ENCODE data around the gene CTIF. TPM values are rescaled to one million over a fixed set of nuclear protein-coding genes. Genes with fewer than 3 reads are reported as not detected.

Gene CTIF
- total RNA-seq, 1 experiment from 2014 or later = 13.6 TPM

- Histone ChIP-seq H3K27ac (no peak overlapping the region), H3K9me3 (replicated peaks) (no peaks in the 10 kb centered on the region), H3K27me3 (no peaks in the 10 kb centered on the region), H3K4me1 (peaks cover 14% of the 10 kb centered on the region), H3K36me3 (no peaks in the 10 kb centered on the region), H3K4me3 (no peak overlapping the region)
- DNase-seq = no peak
Observed at GRCh38 chr18:48616484-48617255, 77.8 kb downstream of the CTIF start.

DNA sequence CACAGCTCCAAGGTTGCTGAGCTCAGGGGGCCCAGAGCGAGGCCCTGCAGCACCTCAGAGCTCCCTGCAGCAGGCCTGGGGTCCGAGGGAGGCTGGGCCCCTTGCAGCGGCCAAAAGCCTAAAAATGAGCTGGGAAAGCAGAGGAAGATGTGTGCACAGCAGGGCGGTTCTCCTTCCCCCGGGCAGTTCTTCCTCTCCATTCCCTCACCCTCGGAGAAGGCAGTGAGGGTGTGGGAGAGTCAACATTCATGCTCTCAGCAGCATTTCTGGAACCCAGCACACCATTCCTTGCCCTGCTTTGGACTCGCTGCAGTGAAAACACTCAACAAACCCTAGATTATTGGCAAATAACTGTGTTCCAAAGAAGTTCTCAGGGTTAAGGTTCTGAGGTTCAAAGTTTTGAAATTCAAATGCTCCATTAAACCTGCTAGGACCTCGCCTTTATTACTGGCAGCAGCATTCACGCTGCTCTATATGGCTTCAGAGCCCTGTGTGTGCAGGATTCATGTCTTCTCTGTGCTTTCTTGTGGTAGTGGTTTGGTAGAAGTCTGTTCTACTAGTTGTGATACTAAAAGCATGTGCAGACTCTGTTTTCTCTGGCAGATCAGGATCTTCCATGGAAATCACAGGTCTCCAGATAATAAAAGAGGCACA is 79.1 kb downstream of the CTIF start:
- H3K4me1 ChIP-seq = peaks cover 24% of the 10 kb centered on the region
- H3K4me3 ChIP-seq = no peak overlapping the region
- H3K27ac ChIP-seq = no peak overlapping the region
- no peaks in the 10 kb centered on the region for H3K27me3 ChIP-seq
- H3K36me3 ChIP-seq = no peaks in the 10 kb centered on the region
- H3K9me3 ChIP-seq (replicated peaks) = no peaks in the 10 kb centered on the region
- no peak for DNase-seq

GRCh38 chr18:48619016-48619415 is 80.2 kb downstream of the CTIF start:
- Histone ChIP-seq H3K27ac (no peak overlapping the region), H3K27me3 (no peaks in the 10 kb centered on the region), H3K4me3 (no peak overlapping the region), H3K4me1 (peaks cover 20% of the 10 kb centered on the region), H3K36me3 (no peaks in the 10 kb centered on the region), H3K9me3 (replicated peaks) (no peaks in the 10 kb centered on the region)
- DNase-seq = no peak

DNA sequence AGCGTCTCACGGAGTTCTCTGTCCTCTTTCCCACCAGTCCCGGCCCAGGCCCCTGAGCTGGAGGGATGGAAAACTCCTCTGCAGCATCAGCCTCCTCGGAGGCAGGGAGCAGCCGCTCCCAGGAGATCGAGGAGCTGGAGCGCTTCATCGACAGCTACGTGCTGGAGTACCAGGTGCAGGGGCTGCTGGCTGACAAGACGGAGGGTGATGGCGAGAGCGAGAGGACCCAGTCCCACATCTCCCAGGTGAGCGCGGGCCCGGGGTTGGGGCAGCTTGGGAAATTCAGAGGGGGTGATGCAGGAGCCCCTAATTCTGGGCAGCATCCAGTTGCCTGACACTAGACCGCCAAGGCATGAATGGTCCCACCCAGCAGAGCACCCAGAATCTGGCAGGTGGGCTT is 80.7 kb downstream of the CTIF start:
- Histone ChIP-seq H3K9me3 (replicated peaks) (no peaks in the 10 kb centered on the region), H3K27me3 (no peaks in the 10 kb centered on the region), H3K27ac (no peak overlapping the region), H3K36me3 (no peaks in the 10 kb centered on the region), H3K4me1 (peaks cover 20% of the 10 kb centered on the region), H3K4me3 (no peak overlapping the region)
- no peak for DNase-seq

GRCh38 chr18:48620071-48620470 is 81.2 kb downstream of the CTIF start:
- Histone ChIP-seq H3K27ac (no peak overlapping the region), H3K4me1 (peaks cover 20% of the 10 kb centered on the region), H3K9me3 (replicated peaks) (no peaks in the 10 kb centered on the region), H3K4me3 (no peak overlapping the region), H3K36me3 (no peaks in the 10 kb centered on the region), H3K27me3 (no peaks in the 10 kb centered on the region)
- DNase-seq = no peak

DNA sequence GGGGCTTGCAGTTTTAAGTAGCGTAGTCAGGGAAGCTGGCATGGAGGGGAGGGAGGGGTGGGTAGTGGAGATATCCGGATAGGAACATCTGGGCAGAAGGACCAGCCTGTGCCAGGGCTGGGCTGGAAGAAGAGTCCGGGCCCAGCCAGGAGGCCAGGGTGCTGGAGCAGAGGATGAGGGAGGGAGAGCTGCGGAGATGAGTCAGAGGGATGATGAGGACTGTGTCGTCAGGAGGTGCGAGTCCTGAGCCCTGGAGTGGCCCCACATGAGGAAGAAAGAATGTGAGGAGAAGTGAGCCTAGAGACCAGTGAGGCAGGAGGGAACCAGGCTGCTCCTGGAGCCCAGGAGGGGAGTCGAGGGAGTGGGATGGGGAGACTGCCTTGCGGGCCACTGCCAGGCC is 82.4 kb downstream of the CTIF start:
- DNase-seq = no peak
- Histone ChIP-seq H3K4me1 (peaks cover 22% of the 10 kb centered on the region), H3K9me3 (replicated peaks) (no peaks in the 10 kb centered on the region), H3K27me3 (no peaks in the 10 kb centered on the region), H3K36me3 (no peaks in the 10 kb centered on the region), H3K4me3 (no peak overlapping the region), H3K27ac (no peak overlapping the region)

DNA sequence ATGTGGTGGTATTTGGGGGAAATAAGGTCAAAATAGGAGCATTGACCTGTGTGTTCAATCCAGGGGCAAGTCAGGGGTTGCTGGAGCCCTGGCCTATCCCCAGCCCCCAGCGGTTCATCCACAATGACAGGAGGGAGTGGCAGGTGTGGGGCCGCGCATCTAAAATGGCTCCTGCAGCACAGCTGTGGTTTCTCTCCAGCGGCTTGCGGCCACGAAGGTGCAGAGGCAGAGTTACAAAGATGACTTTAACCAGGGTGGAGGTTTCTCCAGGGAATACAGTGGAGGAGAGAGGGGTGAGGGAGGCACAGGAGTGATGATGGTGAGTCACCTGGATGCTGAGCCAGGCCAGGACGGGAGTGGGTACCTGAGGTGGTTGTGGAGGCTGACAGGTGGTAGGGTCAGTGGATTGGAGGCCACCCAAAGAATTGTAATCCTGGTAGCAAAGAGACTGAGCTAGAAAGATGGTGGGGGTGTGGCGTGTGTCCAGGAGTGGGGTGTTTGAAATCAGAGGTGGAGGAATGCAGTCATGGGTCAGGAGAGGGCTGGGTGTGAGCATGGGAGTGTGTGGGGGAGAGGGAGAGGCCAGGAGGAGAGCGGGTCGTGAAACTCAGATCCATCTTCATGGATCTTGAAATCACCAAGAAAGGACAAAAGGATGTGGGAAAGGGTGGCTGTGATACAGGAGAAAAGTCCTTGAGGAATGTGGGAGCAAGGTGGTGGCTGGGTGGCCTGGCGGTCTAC is 83.2 kb downstream of the CTIF start:
- Histone ChIP-seq H3K27ac (no peak overlapping the region), H3K4me1 (peaks cover 22% of the 10 kb centered on the region), H3K36me3 (no peaks in the 10 kb centered on the region), H3K27me3 (no peaks in the 10 kb centered on the region), H3K9me3 (replicated peaks) (no peaks in the 10 kb centered on the region), H3K4me3 (no peak overlapping the region)
- DNase-seq = peak; percentile 25 to 32

GRCh38 chr18:48622911-48623431 is 84.1 kb downstream of the CTIF start:
- Histone ChIP-seq H3K4me1 (peaks cover 22% of the 10 kb centered on the region), H3K9me3 (replicated peaks) (no peaks in the 10 kb centered on the region), H3K4me3 (no peak overlapping the region), H3K27me3 (no peaks in the 10 kb centered on the region), H3K36me3 (no peaks in the 10 kb centered on the region), H3K27ac (no peak overlapping the region; the same call in 1 of the 2 replicates)
- no peak for DNase-seq

DNA sequence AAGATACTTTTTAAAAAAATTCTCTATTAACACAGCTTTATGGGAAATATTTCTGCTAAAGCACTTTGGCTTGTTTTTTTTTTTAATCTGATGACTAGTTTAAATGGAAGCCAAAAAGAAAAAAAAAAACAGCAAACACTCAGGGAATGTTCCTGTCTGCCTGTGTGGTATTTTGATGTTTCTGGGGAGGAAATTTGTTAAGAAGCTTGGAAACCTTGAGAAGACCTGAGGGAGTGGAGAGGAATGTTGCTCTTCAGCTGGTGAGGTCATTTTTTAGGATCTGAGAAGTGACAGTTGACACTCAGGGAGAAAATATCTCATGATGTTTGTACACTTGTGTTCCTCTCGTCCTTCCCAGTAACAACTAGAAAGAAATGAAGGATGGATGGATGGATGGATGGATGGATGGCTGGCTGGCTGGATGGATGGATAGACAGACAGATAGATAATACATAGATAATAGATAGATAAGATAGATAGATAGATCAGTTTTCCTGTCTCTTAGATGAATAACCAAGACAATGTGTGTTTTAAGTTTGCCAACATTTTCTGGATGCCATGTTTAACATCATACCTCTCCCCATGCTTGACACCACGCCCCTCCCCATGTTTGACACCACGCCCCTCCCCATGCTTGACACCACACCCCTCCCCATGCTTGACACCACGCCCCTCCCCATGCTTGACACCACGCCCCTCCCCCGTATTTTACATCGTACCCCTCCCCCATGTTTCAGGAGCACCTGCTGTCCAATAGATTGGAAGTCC is 84.8 kb downstream of the CTIF start:
- Histone ChIP-seq H3K4me1 (peaks cover 22% of the 10 kb centered on the region), H3K27me3 (no peaks in the 10 kb centered on the region), H3K27ac (no peak overlapping the region), H3K36me3 (no peaks in the 10 kb centered on the region), H3K9me3 (replicated peaks) (no peaks in the 10 kb centered on the region), H3K4me3 (no peak overlapping the region)
- DNase-seq = no peak

GRCh38 chr18:48624856-48625255 is 86.0 kb downstream of the CTIF start:
- H3K9me3 ChIP-seq (replicated peaks) = no peaks in the 10 kb centered on the region
- no peaks in the 10 kb centered on the region for H3K27me3 ChIP-seq
- no peak overlapping the region for H3K27ac ChIP-seq
- DNase-seq = no peak
- H3K36me3 ChIP-seq = no peaks in the 10 kb centered on the region
- no peak overlapping the region for H3K4me3 ChIP-seq
- H3K4me1 ChIP-seq = peaks cover 31% of the 10 kb centered on the region

DNA sequence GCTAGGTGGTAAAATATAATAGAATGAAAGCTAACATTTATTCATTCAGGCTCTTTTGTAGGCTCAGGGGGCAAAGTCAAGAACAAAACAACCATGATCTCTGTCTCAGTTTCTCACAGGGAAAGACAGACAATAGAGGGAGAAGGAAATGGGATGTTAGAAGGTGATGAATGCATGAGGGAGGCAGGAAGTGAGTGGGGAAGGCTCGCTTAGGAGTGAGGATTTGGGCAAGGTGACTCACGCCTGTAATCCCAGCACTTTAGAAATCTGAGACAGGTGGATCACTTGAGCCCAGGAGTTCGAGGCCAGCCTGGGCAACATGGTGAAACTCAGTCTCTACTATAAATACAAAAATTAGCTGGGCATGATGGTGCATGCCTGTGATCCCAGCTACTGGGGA is 88.4 kb downstream of the CTIF start:
- H3K4me1 ChIP-seq = peaks cover 26% of the 10 kb centered on the region

GRCh38 chr18:48629730-48630324 is 91.0 kb downstream of the CTIF start:
- peak; percentile 73 to 80 for DNase-seq
- Histone ChIP-seq H3K27ac (peak overlapping the region; percentile 65), H3K4me3 (no peak overlapping the region), H3K4me1 (peaks cover 16% of the 10 kb centered on the region), H3K27me3 (no peaks in the 10 kb centered on the region), H3K9me3 (replicated peaks) (no peaks in the 10 kb centered on the region), H3K36me3 (no peaks in the 10 kb centered on the region)

More for the DNA sequence above, 88.4 kb downstream of the CTIF start:
- H3K36me3 ChIP-seq = no peaks in the 10 kb centered on the region
- H3K4me3 ChIP-seq = no peak overlapping the region
- H3K27ac ChIP-seq = no peak overlapping the region
- H3K9me3 ChIP-seq (replicated peaks) = no peaks in the 10 kb centered on the region
- no peaks in the 10 kb centered on the region for H3K27me3 ChIP-seq
- DNase-seq = no peak

DNA sequence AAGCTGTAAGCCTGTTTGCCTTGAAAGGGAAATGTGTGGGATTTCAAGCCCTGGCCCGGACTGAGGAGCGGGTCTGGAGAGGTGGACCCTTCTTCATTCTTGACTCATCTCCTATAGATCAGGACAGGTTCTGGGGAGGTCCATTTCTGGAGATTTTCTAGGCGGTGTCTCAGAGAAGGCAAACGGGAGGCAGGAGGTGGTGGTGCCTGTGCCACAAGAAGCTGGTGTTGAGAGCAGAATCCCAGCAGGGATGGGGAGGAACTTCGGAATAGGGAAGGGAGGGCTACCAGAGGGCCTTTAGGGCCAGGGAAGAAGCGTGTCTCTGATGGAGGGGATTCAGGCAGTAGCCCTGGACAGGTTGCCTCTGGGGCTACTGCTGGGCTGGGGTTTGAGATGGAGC is 93.0 kb downstream of the CTIF start:
- Histone ChIP-seq H3K4me1 (peaks cover 22% of the 10 kb centered on the region), H3K9me3 (replicated peaks) (no peaks in the 10 kb centered on the region), H3K4me3 (no peak overlapping the region), H3K27ac (no peak overlapping the region), H3K27me3 (no peaks in the 10 kb centered on the region), H3K36me3 (no peaks in the 10 kb centered on the region)
- DNase-seq = no peak

- H3K36me3 ChIP-seq = no peaks in the 10 kb centered on the region
- no peak overlapping the region for H3K27ac ChIP-seq
- no peak overlapping the region for H3K4me3 ChIP-seq
- H3K27me3 ChIP-seq = no peaks in the 10 kb centered on the region
- peaks cover 29% of the 10 kb centered on the region for H3K4me1 ChIP-seq
- H3K9me3 ChIP-seq (replicated peaks) = no peaks in the 10 kb centered on the region
- DNase-seq = no peak
Observed at GRCh38 chr18:48632676-48633257, 93.9 kb downstream of the CTIF start.

Measured in SJCRH30 (cell line).